GM18517 (cell line): ENCODE results near the gene TSSK2.

ENCODE experiments used
- ATAC-seq: cut with Tn5 transposase; IDR thresholded peaks from one replicate; pipeline ENCODE4 v1.9.1; 2021; ENCODE audit warnings: mild to moderate bottlenecking, moderate library complexity; ENCODE audit not compliant: unreplicated experiment

TSSK2 gene

DNA sequence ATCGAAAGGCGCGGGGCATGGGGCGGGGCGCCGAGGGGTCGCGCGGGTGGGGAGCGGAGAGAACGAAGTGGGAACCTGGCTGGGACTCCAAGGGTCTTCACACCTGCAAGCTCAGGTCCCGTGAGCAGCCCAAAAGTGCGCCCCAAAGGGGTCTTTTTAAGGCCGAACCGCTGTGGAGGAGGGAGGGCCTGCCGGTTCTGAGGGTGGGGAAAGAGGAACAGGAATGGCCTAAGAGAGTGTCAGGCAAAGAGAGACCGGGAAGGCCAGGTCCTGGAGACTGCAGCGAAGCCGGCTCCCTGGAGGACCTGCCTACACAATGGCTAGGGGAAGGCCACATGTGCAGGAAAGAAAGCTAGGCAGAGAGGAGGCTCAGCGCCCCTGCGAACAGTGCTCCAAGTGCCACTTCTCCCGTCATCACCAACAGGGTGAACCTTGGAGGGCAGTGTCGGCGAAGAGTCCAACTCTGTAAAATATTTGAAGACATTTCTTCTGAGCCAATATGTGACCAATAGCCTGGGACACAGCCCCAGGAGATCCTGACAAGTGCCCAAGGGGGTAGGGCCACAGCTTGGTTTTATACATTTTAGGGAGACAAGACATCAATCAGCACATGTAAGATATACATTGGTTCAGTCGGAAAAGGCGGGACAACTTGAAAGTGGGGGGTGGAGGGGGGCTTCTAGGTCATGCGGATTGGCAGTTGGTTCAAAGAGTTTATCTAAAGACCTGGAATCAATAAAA, 8.2 kb upstream of the TSSK2 start:
- no peak for ATAC-seq

DNA sequence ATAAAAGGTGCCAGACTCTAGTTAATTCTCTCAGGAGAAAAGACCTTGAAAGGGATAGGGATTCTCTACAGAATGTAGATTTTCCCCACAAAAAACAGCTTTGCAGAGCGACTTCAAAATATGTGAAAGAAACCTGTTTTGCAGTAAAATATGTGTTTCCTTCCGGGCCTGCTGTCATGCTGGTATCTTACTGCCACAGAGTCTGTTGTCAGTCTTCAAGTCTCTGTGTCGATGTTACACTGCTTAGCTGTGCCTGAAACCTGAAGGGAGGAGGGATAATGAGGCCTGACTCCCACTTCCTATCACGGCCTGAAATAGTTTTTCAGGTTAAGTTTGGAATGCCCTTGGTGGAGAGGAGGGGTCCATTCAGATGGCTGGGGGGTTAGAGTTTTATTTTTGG, 7.2 kb upstream of the TSSK2 start:
- no peak for ATAC-seq

DNA sequence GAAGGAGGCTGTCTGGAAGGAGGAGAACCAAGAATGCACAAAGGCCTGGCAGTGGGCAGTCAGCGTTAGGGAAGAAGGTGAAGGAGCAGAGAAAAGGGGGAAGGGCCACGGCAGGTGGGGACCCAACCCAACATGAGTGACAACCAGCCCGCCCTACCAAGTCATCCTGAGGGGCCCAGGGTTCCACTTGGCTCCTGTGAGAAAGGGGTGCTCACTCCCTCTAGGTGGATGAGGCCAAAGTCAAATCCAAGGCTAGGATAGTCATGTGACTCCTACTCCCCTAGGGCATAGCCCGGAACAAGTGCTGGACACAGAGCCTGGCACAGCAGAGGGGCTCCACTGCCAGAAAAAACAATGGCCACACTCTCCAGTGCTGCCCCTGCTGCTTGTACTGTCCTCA, 6.7 kb upstream of the TSSK2 start:
- ATAC-seq, result no peak

DNA sequence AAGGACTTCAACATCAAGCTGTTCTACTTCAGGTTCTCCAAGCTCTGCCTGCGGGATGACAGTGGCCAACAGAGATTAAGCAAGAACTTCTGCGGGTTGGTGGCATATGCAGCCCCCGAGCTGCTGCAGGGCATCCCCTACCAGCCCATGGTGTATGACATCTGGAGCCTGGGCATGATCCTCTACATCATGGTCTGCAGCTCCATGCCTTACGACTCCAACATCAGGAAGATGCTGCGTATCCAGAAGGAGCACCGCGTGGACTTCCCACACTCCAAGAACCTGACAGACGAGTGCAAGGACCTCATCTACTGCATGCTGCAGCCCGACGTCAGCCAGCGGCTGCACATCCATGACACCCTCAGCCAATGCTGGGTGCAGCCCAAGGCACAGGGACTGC, 6.1 kb upstream of the TSSK2 start:
- ATAC-seq, result no peak

DNA sequence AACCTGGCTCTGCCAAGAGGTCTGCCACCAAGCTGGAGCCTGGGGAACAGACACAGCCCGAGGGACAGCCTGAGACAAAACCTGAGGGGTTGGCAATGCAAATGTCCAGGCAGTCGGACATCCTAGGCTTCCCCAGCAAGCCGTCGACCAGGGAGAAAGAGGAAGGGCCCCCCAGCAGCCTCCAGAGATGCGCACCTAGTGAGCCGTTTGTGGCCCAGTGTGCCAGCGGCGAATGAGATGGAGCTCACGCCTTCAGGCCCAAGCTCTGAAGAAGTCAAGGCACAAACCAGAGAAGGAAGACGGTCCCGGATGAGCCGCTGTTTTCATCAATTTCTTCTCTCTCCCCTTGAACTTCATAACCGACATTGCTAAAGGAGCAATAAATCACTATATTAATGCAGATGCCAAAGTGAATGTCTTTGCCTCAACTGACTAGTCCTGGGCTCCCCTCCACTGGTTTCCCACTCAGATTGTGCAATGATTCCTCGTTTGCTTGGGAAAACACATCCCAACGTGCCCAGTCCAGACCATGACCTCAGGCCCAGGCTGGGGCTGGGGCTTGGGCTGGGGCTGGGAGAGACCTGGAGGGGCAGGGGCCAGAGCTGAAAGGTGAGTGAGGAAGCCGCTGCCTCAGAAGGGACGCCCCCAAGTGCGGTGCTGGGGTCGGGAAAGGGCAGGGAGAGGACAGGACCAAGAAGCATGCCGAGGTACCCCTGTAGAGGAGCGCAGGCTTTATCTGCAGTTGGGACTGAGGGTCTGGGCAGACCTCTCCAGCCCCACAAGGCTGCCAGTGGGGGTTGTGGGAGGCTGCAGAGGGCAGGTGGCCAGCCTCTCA, 5.4 kb upstream of the TSSK2 start:
- ATAC-seq, result no peak

DNA sequence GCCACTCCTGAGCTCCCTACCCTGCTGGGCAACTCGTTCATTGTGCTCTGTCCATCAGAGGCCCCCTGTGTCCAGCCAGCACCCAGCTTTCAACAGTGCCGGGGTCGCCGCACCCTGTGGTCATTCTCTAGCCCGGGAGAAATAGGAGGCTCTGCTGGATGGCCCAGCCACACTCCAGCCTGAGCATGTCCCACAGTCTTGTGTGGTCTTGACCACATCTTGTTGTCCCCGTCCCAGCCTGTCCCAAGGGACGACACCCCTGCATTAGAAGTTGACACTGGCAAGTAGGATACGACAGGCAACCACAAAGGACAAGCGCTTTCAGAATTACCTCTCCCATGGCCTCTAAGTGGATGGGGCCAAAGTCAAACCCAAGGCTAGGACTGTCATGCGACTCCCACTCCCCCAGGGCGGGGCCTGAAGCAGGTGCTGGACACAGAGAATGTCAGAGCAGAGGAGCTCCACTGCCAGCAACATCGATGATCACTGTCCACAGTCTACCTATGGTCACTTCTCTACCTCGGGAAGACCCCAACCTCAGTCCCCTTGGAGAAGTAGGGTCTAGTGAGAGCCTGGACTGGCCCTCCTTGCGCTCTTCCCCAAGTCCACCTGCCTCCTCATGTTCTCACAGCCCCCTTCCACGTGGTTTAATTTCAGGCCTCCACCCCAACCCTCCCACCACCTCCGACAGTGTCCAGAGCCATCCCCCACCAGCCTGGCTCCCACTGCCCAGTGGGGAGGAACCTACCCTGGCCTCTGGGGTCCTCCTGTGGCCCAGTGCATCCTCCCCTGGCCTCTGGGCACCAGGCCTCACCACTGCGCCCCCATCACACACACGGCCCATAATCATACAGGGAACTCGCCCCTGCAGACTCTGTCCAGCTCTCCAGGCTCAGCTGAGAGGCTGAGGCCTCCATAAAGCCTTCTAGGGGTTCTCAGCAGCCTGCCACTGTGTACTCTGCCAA, 4.5 kb upstream of the TSSK2 start:
- no peak for ATAC-seq

DNA sequence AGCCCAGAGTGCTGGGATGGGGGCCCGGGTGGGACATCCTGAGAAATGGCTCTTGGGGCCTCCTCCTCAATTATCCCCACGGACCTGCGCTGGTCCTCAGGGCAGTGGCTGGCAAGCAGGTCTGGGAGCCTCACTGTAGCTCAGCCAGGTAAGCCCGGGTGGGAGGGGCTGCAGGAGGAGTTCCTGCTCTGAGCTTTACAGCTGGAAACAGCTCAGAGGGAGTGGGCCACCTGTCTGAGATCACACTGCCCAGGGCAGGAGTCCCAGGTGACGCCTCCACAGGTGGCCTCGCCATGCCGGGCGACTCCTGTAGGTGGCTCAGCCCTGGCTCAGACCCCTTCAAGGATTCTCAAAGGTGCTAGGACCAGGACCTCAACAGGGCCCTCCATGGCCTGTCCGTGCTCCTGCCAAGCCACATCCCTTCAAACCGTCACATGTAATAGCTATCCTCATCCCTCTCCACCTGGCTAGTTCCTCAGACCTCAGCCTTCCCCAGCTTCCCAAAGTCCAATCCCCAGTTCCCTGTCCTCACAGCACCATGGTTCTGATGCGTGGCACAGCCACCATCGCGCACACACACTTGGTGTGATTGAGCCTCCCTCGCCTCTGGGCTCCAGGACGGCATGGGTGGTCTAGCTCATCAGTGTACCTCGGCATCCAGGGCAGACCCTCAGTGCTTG, 3.6 kb upstream of the TSSK2 start:
- ATAC-seq, result no peak

DNA sequence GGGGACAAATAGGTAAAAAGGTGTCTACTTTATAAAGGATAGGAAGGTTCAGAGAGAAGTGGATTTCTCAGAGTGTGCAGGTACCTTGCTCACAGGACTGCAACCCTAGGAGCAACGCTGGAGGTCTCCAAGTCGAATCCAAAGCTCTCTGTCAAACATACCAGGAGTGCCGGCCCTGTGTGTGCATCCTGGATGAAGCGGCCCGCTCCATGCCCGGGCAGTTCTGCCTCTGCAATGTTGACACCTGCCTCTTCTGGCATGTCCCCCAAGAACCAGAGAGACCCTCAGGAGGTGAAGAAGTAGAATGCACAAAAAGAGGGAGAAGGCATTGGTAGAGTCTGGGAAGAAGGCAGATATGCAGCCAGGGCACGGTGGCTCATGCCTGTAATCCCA, 3.1 kb upstream of the TSSK2 start:
- ATAC-seq, result no peak

DNA sequence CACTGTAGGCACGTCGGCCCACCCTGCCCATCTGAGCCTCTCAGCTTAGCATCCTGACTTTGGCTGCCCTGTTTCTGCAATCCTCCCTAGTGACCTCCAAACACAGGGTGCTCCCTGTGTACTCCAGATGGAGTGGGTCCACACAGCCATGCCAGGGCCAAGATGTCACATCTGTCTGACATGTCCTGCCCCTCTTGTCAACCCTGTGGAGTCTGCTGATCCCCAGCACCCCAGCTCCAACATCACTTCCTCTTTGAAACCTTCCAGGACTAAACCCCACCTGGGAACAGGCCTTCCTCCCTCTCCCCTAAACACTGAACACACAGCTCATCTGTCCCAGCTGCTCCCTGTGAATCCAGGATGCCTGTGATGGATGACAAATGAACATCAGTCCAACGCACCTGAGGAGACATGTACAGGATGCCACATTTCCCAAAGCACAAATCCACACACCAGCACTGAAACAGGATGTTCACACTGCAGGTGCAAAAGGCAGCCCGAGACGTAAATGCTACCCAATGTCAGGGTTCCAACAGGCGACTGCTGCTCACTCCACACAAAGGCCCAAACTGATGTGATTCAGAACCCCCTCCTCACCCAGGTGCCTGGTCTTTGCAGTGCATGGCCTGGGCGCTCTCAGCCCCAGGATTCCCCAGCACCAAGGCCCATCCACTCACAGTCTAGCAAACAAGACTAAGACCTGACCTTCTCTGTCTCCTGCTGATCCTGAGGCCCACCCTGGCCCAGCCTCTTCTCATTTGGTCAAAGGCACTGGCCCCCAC, 2.0 kb upstream of the TSSK2 start:
- no peak for ATAC-seq

DNA sequence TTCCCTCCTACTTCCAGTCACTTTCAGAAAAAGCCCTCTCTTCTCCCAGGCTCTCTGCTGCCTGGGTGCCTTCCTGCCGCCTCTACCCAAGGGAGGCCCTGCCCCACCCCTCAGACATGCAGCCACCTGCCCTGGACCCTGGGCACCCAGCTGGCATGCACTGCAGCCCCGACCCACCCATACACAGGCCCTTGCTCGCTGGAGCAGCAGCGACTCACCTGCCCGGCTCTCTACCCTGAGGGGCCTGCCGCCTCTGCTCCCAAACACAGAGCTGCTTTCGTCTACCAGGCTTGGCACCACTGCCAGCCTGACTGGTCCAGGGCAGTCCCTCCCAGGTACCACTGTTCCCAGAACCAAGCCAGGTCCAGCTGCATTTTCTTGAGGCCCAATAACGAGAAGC, 1.2 kb upstream of the TSSK2 start:
- no peak for ATAC-seq

DNA sequence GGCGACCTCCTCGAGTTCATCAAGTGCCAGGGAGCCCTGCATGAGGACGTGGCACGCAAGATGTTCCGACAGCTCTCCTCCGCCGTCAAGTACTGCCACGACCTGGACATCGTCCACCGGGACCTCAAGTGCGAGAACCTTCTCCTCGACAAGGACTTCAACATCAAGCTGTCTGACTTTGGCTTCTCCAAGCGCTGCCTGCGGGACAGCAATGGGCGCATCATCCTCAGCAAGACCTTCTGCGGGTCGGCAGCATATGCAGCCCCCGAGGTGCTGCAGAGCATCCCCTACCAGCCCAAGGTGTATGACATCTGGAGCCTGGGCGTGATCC, 542 bp downstream of the TSSK2 start:
- no peak for ATAC-seq

DNA sequence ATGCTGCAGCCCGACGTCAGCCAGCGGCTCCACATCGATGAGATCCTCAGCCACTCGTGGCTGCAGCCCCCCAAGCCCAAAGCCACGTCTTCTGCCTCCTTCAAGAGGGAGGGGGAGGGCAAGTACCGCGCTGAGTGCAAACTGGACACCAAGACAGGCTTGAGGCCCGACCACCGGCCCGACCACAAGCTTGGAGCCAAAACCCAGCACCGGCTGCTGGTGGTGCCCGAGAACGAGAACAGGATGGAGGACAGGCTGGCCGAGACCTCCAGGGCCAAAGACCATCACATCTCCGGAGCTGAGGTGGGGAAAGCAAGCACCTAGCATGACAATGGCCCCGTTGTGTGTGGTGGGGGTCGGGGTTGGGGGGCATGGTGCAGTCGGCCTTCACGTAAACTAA, 1.0 kb downstream of the TSSK2 start:
- ATAC-seq, result no peak

DNA sequence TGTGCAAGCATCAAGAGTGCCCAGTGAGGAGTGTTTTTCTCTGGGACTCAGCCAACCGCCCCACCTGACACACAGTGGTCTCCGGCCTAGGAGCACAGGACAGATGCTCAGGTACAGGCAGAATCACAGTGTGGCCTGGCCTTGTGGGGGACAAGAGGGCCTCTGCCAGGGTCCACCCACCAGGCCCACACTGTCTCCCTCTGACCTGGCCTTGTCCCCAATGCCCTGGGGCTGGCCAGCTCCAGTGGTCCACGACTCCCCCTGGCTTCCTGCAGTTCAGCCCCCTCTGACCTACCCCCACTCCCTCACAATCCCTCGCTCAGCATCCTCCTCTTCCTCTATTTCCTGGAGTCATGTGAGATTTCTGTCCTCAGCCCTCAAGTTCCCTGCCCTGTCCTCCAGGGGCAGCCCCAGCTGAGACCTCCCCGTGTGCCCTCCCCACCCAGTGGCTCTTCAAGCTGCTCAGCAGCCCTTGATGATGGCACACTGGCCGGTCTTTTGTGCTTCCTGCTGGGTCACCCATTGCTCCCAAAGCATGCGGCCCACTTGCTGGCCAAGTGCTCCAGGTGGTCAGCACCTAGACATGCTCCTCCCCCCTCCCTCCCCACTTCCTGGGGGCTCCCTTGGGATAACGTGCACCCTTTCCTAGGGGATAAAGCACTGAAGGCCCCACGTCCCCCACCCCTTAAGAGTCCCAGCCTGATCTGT, 1.7 kb downstream of the TSSK2 start:
- ATAC-seq, result no peak

DNA sequence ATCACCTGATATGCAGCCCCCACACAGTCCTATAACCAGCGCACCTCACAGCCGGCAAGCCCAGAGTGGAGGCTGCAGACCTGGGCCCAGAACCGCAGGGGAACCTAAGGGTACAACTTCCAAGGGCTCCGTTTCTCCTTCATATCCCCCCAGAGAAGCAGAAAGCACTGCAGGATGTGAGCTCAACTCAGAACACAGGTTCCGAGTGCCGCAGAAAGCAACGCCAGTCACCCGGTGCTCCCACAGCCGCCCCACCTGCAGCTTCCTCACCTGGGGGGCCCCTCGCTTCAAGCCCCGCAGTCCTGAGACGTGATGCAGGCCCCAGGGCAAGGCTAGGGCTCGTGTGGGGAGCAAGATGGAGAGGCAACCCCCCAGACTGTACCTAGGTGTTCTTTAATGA, 2.5 kb downstream of the TSSK2 start:
- no peak for ATAC-seq

DNA sequence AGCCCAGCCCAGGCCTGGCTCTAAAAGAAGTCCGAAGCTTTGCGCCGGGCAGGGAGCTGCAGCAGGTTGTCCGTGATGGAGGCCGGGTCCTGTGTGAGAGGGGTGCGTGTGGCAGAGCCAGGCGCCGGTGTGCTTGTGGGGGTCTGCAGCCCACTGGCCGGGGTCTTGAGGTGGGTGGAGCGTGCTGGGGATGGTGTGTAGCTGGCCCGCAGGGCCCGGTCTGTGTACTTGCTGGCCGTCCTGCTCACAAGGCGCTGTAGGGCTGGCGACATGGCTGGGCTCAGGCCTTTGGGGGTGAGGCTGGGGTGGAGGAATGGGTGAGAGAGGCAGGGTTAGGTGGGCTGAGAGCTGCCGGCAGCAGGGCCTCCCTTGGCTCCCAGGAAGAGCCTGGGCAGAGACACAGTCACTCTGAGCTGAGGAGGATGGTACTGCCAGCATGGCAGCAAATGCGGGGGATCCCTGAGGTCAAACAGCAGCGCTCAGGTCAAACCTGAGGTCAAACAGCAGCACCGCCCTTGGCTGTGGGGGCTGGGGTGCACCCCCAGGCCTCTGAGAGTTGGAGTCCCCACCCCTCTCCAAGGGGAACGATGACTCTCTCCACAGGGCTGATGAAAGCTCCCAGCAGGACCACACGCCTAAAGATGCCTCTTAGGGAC, 3.2 kb downstream of the TSSK2 start:
- no peak for ATAC-seq

DNA sequence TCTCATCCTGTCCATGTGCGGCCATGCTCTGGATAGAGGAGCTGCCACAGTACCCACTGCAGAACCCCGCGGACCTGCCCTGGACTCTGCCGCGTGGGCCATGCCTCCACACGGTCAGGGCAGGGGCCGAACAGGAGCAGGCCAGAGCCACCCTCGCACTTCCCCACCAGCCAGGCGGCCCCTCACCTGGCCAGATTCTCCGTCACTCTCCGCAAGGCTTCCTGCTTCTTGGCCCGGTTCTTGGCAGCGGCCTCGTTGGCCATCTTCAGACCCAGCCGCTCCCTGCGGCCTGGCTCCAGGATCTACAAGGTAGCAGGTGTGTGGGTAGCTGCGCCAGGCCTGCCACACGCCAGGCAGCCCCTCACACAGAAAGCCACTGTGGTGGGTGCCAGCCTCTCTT, 3.8 kb downstream of the TSSK2 start:
- ATAC-seq, result no peak

DNA sequence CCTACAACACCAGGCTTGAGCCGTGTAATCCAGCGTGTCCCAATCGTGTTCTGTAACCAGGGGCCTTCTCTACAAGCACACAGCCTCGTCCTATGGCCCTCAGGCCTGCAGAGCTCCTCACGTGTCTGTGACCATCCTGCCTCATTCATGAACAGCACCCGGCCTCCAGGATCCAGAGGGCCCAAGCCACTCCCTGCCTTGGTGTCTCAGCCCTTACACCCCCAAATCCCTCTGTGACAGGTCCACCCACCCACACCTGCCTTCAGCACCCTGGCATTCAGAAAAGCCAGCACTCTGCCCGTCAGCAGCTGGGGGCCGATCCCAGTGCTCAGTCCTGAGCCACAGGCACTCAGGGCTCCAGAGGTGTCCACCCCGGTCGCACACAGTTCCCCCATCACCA, 5.8 kb downstream of the TSSK2 start:
- no peak for ATAC-seq

DNA sequence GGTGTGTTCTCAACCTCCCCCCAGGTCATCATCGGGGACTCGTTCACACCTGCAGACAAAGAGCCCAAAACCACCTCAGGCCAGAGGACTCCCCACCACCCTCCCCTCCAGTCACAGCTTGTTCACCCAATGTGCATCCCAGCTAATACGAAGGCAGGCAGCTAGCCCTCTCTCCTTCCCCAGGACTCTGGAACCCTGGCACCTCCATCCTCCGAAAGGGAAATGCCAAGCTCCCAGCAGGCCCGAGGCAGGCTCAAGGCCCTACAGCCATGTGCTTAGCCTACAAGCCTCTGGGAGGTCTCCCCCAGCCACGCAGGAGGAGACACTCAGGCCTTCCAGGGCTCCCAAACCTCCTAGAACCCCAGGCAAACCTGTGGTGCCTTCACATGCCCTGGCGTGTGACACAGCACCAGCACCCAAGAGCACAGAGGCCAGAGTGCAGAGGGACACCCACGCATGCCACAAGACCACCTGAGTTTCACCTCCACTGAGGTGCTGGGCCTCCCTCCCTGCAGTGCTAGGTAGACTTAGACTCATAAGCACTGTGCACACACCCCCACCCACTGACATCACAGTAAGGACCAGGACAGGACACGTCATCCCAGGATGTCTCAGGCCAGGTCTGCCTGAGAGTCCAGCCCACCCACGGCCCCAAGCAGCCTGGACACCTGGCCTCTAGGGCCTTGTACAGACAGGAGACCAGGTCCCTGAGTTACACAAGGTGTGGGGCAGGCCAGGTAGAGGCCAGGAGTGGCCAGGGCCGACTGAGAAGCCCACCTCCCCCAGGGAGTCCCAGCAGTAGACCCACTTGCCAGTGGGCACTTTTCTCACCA, 6.5 kb downstream of the TSSK2 start:
- no peak for ATAC-seq
